Activated gamma-delta T cell treated with anti-CD3 and anti-CD28 coated beads, Interleukin-2, amount 50 U/mL, for 16 hours (primary cell): ENCODE measurements around the gene SNAI1.
"Not testable (repeated sequence)": the region's sequence is repeated elsewhere in the genome, so short reads cannot be mapped to it uniquely, and the experiment has no call there.

Source experiments
- DNase-seq: peaks from one replicate; pipeline ENCODE4 v3.0.0-alpha.2; 2020; ENCODE audit warnings: low read depth

SNAI1 gene

DNA sequence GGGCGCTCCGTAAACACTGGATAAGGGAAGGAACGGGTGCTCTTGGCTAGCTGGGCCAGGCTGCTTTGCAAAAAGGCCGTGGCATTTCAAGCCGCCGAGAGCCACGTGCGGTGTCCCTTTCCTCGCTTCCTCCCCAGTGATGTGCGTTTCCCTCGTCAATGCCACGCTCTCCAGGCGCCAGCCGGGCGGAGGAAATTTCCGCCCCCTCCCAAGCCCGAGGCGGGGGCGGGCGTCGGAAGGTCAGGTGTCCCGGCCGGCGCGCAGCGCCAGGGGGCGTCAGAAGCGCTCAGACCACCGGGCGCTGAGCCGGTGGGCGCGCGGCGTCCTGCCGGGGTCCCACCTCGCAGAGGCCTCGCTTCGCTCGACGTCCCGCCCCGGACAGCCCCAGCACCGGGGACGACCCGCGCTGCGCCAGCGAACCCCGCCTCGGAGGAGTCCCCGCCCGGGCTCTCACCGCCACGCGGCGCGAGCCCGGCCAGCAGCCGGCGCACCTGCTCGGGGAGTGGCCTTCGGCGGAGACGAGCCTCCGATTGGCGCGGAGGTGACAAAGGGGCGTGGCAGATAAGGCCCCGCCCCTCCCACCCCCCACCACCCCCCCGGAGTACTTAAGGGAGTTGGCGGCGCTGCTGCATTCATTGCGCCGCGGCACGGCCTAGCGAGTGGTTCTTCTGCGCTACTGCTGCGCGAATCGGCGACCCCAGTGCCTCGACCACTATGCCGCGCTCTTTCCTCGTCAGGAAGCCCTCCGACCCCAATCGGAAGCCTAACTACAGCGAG, at the start of gene SNAI1:
Gene SNAI1, plus strand, starts transcription at position 635 of the 777 bp plus-strand sequence. Its CDS starts 80 bp downstream, at position 715.
- DNase-seq: peak; percentile 68

DNA sequence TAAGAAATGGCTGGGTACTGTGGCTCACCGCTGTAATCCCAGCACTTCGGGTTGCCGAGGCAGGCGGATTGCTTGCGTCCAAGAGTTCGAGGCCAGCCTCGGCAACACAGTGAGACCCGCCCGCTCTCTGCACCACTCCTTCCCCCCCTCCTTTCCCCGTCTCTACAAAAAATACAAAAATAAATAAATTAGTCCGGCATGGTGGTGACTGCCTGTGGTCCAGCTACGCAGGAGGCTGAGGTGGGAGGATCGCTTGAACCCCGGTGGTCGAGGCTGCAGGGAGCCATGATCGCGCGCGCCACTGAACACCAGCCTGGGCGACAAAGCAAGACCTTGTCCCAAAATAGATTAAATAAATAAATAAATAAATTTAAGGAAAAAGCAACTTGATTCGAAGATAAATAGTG, 47.0 kb upstream of the SNAI1 start:
- DNase-seq: no peak

DNA sequence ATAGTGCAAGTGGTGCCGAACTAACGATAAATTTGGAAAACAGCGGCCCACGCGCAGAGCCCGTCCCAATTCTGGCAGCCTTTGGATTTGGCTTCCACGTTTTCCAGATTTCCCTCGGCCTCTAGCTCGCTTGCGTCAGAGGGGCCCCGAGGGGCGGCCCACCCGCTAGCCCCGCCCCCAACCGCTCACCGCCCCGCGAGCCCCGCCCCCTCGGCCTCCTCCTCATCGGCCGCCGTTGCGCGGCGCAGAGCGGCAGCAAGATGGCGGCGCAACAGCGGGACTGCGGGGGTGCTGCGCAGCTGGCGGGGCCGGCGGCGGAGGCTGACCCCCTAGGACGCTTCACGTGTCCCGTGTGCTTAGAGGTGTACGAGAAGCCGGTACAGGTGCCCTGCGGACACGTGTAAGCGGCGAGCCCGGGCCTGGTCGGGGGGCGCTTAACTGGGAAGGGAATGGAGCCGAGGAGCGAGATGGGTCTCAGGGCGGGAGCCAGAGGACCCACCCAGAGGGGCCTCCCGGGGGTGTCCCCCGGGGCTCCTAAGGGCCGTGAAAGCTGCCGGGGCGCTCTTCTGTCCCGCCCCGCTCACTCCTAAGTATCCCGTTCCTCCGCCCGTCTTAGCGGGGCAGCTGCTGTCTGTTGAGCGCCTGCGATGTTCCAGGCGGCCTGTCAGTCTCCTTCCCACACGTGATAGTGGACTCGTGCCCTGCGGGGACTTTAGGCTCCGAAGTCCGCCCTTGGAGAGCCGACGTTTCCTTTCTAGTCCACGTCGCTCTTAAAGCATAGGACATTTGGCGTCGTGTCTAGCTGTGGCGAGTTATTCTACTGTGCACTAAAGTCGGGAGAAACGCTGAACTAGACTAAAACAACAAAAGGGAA, 46.4 kb upstream of the SNAI1 start, which contains the start of gene RNF114:
Gene RNF114, plus strand, starts transcription at position 245 of the 874 bp plus-strand sequence. Its CDS starts 16 bp downstream, at position 261.
- peak; percentile 87 for DNase-seq

DNA sequence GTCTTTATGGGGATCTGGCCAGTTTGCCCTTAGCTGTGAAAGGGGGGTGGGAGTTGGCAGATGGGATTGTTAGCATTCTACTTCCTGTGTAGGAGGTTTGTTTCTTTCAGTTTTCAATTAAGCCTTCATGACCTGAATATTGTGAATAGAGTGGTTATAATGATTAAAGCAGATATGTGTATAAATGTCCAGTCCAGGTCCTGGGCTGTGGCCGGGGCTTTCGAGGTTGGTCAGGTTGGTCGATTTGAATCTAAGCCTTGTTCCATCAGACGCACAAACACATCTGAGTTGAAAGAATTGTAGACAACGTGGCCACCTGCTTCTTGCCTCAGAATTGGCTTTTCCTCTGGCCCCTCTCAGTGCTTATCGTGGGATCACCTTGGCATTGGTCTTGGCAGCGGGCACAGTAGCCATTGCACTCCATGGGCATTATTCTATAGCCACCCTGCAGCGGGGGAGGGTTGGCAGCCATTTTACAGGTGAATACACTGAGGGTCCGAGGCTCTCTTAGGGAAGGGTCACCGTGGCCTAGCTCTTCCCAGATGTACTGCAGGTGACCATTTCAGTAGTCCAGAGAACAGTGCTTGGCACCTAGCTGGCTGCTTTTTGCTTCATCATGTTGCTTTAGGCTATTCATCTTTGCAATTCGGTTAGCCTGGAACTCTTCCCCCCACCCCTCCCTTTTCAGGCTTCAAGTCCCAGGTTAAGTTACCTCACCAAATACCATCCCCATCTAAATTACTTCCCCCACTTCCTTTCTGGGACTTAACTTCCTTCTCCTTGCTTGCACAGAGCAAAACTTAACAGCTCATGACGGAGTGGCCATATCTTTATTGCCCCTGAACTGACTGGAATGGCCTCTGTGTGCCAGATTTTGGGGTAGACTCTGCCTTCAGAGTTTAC, 45.5 kb upstream of the SNAI1 start:
- no peak for DNase-seq

DNA sequence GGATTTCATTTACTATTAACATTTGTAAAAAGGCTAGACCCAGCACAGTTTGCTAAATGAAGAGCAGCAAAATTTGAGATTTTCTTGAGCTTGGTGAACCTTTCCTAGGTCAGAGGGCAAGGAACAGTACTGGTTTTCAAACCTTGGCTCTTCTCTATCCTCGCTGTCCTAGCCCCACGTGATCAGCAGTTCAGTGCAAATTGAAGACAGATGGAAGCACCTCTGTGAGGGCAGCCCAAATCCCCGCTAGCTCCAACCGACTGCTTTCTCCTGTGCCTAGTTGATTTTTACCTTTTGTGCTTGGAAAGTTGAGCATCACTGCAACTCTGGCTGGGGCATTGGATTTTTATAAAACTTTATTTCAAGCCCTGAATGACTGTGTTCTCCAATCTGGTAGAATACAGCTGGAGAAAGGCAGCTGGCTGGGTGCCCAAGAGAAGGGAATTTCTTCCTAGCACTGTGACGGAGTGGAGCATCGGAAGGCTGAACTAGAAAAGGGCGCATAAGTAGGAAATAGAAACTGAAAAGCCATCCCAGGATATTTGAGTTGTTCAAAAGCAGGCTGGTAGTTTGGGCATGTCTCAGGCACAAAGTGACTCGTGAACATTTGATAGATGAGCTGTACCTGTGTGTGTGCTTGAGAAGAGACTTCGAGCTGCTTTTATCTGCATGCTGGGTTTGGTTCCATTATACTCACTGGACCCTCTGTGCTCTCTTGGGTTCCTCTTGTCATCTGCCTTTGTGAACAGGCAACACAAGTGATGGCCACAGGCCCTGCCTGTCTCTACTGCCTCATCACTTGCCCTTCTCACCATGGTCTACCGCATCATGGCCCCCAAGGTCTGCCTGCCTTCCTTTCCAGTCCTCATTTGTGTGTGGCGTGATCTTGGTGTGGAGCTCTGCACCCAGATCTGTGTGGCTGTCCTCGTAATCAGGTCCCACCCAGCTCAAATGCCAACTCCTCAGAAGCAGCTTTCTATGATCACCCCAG, 44.3 kb upstream of the SNAI1 start:
- no peak for DNase-seq

DNA sequence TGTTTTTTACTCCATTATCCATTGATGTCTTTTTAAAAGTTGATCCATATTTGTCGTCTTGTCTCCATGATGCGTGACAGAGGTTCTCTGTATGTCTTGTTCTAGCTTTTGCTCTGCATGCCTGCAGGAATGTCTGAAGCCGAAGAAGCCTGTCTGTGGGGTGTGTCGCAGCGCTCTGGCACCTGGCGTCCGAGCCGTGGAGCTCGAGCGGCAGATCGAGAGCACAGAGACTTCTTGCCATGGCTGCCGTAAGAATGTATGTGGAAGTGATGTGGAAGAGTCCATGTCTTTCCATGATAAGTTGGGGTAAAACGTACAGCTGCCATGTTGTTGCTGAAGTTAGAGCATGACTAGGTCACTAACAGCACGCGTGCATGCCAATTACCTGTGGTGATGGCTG, 41.3 kb upstream of the SNAI1 start:
- DNase-seq: no peak

DNA sequence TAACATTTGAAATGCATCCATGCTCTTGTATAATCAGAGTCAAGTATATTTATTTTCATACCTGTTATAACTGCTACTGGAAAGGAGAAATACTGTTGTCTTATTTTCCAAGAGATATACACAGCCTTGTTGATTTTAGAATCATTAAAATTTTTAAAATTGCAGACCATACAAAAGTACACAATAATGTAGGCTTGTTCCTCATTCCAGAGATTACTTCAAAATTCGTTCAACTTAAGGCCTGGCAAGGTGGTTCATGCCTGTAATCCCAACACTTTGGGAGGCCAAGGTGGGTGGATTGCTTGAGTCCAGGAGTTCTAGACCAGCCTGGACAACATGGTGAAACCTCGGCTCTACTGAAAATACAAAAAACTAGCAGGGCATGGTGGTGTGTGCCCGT, 40.5 kb upstream of the SNAI1 start:
- DNase-seq: no peak

DNA sequence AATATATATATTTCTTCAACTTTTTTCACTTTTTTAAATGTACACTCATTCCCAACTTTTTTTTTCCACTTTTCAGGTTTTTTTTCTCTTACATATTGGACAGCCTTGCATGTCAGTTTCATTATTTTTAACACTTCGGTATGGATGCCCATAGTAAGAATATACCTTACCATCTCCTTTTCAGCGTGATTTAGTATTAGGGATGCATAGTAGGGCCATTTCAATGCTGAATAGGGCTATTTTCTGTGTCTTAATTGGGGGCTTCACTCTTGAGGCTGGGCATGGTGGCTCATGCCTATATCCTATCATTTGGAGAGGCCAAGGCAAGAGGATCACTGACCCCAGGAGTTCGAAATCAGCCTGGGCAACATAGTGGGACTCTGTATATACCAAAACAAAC, 39.8 kb upstream of the SNAI1 start:
- DNase-seq: no peak

DNA sequence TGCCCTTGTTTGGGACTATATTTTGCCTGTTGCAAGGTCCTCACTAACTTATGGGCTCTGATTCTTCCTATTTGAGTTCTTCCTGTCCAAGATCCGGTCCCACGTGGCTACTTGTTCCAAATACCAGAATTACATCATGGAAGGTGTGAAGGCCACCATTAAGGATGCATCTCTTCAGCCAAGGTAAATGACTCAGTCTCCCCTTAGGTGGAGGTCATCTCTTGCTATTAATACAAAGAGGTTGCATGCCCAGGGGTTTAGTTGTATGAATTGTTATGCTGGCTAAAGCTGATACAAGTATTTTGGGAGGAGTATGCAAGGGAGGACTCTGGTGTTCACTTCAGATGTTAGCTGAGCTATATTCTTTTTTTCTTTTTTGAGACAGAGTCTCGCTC, 37.5 kb upstream of the SNAI1 start:
- DNase-seq: no peak

DNA sequence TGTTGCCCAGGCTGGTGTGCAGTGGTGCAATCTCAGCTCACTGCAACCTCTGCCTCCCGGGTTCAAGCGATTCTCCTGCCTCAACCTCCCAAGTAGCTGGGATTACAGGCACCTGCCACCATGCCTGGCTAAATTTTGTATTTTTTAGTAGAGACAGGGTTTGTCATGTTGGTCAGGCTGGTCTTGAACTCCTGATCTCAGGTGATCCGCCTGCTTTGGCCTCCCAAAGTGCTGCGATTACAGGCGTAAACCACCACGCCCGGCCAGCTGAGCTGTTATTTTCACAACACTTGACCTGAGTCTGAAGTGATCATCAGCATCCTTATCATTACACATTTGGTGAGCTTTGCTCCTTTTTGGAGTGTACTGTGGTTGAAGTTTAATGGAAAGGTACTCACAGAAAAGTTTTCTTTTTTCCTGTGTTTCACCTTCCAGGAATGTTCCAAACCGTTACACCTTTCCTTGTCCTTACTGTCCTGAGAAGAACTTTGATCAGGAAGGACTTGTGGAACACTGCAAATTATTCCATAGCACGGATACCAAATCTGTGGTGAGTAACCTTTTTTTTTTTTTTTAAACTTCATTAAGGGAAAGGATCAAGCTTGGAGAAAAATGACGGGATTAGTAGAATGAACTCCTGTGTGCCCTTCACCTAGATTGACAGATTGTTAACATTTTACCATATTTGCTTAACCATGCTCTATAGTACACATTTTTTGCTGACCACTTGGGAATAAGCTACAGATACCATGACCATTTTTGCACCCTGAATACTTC, 36.9 kb upstream of the SNAI1 start:
- no peak for DNase-seq

DNA sequence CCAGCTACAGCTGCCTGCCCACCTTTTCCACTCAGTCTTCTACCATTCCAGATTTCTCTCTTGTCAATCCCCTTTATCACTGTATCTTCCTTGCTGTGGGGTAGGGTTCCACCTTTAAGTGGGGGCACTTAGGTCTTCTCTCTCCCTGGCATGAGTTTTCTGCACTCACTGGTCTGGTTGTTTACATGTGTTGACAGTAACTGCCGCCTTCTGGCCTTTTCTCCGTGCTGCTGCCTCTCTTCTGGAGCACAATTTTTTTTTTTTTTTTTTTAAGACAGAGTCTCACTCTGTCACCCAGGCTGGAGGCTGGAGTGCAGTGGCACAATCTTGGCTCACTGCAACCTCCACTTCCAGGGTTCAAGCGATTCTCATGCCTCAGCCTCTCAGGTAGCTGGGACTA, 34.6 kb upstream of the SNAI1 start:
- no peak for DNase-seq

DNA sequence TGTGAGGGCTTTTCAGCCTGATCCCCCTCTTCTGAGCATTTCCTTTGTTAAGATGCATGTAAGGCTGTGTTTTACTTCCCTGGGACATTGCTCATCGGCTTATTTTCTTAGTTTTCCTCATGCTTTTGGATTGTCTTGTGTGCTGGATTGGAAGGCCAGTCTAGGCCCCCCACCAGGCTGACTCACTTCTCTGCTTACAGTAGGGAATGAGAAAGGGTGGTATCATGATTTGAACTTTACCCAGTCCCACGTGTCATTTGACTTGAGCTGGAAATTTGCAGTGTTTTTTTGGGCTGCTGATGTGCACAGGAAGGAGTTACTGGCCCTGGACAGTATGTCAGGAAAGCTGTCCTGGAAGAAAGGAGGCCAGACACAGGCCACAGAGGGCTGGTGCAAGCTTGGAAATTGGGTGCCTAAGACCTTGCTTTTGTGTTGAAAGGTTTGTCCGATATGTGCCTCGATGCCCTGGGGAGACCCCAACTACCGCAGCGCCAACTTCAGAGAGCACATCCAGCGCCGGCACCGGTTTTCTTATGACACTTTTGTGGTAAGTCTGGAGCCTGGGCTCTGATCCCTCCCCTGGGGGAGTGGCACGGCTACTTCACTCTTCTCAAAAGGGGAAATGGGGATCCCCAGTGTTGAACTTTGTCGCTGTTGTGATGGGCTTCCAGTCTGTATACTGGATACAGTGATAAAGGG, 33.8 kb upstream of the SNAI1 start:
- no peak for DNase-seq

DNA sequence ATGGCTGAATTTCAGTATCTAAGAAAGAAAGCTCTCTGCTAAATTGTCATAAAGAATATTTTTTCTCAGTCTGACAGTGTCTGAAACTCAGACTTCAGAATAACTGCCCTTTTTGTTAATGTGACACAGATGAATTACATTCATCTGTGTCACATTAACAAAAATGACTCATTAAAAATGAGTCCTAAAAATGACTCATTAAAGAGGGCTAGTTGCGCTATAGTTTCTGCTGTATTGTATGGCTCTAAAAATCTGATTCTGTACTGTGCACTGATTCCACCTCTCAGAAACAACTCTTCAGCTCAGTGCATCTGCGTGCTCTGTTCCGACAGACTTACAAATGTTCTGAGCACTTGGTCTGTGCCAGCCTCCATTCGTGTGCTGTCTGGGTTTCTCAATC, 31.6 kb upstream of the SNAI1 start:
- no peak for DNase-seq

DNA sequence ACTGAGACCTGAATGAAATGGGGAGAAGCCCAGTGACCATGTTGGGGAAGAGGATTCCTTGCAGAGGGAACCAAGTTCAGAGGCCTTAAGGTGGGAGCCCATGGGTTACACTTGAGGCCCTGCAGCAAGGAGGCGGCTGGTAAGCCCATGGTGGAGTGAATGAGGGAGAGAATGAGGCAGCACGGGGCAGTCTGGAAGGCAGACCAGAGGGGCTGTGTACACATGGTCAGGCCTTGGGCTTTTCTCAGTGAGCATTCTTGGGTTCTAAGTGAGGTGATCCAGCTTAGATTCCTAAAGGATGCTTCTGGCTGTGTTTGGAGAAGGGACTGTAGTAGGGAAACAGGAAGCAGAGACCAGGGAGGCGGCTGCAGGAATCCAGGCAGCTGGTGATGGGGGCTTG, 27.6 kb upstream of the SNAI1 start:
- no peak for DNase-seq

DNA sequence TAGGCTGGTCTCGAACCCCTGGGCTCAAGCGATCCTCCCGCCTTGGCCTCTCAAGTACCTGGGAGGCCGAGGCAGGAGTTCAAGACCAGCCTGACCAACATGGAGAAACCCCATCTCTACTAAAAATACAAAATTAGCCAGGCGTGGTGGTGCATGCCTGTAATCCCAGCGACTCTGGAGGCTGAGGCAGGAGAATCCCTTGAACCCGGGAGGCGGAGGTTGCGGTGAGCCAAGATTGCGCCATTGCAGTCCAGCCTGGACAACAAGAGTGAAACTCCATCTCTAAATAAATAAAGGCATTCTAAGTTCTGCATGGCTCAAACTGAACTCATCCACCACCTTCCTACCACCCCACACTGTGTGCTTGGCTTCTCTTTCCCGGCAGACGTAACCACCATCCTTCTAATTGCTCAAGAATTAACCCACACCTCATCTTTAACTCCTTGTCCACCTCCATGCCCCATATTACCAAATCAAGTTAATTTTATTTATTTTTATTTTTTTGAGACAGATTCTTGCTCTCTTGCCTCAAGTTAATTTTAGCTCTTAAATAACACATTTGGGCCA, 26.9 kb upstream of the SNAI1 start:
- not testable (repeated sequence) for DNase-seq

DNA sequence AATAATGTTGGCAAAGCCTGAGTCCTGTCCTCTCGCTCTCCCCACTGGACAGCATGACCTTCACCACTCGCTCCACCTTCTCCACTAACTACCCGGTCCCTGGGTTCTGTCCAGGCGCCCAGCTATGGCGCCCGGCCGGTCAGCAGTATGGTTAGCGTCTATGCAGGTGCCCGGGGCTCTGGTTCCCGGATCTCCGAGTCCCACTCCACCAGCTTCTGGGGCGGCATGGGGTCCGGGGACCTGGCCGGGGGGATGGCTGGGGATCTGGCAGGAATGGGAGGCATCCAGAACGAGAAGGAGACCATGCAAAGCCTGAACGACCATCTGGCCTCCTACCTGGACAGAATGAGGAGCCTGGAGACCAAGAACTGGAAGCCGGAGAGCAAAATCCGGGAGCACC, 26.1 kb upstream of the SNAI1 start:
- no peak for DNase-seq

DNA sequence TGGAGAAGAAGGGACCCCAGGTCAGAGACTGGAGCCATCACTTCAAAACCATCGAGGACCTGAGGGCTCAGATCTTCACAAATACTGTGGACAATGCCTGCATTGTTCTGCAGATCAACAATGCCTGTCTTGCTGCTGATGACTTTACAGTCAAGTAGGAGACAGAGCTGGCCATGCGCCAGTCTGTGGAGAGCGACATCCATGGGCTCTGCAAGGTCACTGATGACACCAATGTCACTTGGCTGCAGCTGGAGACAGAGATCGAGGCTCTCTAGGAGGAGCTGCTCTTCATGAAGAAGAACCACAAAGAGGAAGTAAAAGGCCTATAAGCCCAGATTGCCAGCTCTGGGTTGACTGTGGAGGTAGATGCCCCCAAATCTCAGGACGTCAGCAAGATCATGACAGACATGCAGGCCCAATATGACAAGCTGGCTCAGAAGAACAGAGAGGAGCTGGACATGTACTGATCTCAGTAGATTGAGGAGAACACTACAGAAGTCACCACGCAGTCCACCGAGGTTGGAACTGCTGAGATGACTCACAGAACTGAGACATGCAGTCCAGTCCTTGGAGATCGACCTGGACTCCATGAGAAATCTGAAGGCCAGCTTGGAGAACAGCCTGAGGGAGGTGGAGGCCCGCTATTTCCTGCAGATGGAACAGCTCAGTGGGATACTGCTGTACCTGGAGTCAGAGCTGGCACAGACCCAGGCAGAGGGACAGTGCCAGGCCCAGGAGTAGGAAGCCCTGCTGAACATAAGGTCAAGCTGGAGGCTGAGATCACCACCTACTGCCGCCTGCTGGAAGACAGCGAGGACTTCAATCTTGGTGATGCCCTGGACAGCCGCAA, 25.5 kb upstream of the SNAI1 start:
- DNase-seq: not testable (repeated sequence)

DNA sequence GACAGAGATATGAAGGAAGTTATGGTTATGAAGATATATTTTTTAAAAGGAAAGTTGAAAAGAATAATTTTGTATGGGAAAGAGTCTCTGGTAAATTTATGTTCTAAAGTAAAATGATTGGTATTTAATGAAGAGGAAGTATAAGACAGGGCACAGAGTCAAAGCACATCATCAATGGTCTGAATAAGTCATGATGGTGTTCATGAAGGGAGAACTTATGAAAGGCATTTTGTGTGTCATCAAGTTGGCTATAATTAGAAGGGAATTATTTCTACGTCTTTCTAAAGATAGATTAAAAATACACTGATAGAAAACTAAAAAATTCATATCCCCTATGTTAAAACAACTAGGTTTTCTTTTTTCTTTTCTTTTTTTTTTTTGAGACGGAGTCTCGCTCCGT, 21.4 kb upstream of the SNAI1 start:
- no peak for DNase-seq
